C4-2B (cell line): ENCODE measurements around the gene MDP1.

ENCODE experiments used
- H3K27ac ChIP-seq: fragments of 450-650 bp; 2 replicates; pipeline ENCODE4 v1.5.1; 2017
- ZFX ChIP-seq: fragments of 450-650 bp; IDR thresholded peaks from 2 replicates; pipeline ENCODE4 v1.6.1; 2017
- TF ChIP-seq, protein P1 (sequence below): fragments of 450-650 bp; conservative IDR thresholded peaks from 2 replicates; pipeline ENCODE4 v1.5.1; 2017; ENCODE audit warnings: mild to moderate bottlenecking

The MDP1 gene

DNA sequence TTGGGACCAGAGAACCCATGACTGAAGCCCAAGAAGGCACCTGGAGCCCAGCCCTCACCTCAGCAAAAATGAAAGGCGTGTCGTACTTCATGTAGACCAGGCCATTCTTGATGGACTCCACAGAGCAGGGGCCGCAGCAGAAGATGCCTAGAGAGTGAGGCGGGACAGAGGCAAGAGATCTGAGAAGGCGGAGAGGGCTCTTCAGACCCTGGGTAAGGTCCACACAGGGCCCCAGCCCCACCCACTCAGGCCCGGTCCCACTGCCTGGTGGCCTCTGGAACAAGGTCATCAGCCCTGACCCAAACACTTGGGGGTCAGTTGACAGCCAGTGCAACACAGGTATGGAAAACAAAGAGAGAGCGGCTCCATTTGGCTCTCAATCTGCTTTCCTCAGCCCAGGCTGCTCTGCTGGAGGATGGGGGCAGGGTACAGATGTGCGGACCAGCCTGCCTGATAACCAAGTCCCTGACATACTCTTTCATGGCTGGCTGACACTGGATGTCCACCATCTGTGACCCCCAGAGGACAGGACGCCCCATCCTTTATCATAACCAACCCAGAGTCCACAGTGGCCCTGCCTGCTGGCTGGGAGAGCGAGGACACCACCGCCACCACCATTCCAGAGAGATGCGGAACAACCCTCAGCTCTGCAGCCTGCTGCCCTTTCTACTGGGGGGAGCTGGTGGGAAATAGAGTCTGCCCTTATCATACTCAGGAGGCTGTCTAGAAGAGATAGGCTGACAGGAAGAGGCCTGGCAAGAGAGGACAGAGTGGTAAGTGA, 40.3 kb upstream of the MDP1 start:
- TF ChIP-seq, protein P1, sequence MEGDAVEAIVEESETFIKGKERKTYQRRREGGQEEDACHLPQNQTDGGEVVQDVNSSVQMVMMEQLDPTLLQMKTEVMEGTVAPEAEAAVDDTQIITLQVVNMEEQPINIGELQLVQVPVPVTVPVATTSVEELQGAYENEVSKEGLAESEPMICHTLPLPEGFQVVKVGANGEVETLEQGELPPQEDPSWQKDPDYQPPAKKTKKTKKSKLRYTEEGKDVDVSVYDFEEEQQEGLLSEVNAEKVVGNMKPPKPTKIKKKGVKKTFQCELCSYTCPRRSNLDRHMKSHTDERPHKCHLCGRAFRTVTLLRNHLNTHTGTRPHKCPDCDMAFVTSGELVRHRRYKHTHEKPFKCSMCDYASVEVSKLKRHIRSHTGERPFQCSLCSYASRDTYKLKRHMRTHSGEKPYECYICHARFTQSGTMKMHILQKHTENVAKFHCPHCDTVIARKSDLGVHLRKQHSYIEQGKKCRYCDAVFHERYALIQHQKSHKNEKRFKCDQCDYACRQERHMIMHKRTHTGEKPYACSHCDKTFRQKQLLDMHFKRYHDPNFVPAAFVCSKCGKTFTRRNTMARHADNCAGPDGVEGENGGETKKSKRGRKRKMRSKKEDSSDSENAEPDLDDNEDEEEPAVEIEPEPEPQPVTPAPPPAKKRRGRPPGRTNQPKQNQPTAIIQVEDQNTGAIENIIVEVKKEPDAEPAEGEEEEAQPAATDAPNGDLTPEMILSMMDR, result no peak
- TF ChIP-seq ZFX, result no peak
- no peak overlapping the region for H3K27ac ChIP-seq

DNA sequence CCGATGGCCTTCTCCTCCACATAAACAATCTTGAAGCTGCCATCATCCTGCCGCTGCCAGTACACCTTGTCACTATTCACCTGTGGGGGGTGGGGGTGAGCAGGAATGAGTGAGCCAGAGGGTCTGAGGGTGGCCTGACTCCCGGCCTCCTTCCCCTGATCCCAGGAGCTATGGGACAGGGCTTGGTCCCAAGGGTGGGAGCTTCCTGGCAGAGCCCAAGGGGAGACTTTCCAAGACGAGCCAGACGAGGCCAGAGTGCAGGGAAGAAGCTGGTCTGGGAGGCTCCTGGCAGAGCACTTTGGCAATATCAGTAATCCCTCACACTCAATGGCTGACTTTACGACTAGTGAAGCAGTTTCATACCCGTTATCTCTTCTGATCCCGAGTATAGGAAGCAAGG, 39.6 kb upstream of the MDP1 start:
- H3K27ac ChIP-seq, result no peak overlapping the region
- TF ChIP-seq, protein P1, result no peak
- no peak for TF ChIP-seq ZFX

DNA sequence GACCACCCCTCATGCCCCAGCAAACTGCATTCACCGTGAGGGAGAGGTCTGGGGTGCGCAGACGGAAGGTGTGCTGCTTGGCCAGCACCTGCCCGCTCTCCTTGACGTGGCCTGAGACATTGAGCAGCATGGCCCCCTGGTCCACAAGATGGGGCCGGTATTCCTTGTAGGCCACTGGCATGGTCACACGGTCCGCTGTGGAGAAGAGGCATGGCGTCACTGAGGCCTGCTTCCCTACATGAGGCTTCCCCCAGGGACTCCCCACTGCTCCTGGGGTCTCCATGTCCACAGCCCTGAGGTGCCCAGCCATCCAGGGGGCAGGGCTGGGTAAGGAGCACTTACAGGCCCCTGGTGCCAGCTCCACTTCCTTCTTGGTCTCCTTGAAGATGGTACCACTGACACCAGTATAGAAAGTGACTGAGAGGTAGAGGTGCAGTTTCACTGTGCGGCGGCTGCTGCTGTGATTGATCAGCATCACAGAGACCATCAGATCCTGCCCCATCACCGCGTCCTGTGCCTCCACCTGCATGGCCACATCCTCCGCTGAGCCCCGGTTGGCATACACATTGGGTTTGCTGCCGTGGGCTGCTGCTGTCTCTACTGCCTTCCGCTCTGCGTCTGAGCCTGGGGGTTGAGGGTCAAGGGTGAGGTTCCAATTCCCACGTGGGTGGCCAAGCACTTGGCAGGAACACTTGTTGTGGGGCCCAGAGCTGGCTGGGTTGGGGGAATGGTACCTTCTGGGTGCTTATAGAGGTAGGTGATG, 38.9 kb upstream of the MDP1 start:
- TF ChIP-seq ZFX, result no peak
- TF ChIP-seq, protein P1, result no peak

DNA sequence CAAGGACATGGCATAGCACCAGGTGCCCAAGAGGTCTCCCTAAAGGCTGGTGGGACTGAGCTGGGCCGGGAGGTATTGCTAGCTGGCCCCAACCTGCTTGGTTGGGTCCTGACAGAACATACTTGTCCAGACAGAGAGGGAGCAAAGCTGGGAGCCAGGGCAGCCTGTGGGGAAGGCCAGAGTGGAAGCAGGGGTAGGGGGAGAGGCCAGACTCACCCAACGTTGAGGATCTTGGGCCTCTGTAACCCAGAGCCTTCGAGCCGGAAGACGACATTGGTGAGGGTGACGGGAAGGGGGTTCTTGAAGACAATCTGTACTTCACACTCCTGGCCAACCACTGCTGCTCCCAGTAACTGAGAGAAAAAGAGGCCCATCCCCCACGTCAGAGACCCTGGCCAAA, 38.1 kb upstream of the MDP1 start:
- TF ChIP-seq ZFX, result no peak
- TF ChIP-seq, protein P1, result no peak
- H3K27ac ChIP-seq, result no peak overlapping the region

More for the DNA sequence above, 38.9 kb upstream of the MDP1 start:
- no peak overlapping the region for H3K27ac ChIP-seq

DNA sequence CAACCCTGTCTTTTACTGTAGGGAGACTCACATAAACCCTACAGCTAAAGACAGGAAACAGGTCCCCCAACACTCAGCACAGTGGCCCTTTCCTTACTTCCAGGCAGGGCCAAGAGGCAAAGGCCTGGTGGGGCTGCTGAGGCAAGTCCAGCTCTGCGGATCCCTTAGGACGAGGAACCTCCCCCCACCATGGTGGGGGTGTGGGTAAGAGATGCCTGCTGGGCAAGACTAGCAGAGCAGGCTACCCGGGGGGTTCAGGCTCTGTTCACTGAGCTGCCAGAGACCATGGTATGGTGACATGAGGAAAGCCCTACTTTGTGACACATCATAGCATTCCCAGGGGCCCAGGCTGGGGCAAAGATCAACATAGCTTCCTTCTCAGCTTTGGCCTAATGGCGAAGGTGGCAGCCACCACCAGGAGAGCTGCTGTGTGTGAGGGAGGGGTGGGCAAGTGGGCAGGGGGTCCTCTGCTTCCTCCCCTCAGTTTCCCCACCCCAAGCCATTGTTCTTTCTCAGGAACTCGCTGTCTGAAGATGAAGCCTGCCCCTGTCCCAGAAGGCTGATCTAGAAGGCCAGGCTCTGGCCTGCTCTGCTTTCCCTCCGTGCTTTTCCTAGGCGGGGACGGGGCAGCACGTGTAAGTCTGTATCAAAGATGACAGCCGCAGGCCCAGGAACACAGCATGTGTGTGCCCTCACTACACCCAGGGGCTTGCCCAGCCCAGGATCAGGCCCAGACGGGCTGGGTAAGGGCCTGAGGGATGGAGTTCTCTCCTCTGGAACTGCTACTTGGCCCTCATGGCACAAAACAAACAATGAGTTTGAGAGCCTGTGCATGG, 36.6 kb upstream of the MDP1 start:
- TF ChIP-seq, protein P1, result no peak
- no peak for TF ChIP-seq ZFX
- H3K27ac ChIP-seq, result no peak overlapping the region

DNA sequence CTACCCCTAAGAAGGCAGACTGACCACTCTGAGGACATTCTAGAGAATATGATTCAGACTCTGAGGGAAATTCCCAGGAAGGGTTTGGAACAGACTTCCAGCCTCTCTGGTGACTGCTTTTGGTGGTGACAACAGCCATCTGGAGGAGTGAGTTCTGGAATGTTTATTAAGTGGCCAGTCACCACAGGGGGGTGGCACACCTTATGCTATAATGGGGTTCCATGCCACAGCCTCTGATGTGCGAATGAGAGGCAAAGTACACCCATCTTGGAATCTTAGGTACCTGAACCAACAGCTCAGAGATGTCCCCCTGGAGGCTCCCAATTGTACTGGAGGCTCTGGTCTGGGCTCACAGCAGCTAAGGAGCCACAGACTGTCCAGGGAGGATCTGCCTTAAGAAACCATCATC, 36.0 kb upstream of the MDP1 start:
- H3K27ac ChIP-seq, result no peak overlapping the region
- TF ChIP-seq, protein P1, result no peak
- no peak for TF ChIP-seq ZFX
